HepG2 (cell line): Measurements from ENCODE around the gene RNPC3.

Experiments used
- MTF2 ChIP-seq: sonication (generic); formaldehyde crosslinking; IDR thresholded peaks from 2 replicates; pipeline ENCODE4 v1.5.0; 2020; ENCODE audit warnings: missing genetic modification reagents, borderline replicate concordance
- ZNF205 ChIP-seq: IDR thresholded peaks from 2 replicates; pipeline ENCODE4 v1.6.1; 2018; ENCODE audit warnings: missing biosample characterization, missing genetic modification reagents

DNA sequence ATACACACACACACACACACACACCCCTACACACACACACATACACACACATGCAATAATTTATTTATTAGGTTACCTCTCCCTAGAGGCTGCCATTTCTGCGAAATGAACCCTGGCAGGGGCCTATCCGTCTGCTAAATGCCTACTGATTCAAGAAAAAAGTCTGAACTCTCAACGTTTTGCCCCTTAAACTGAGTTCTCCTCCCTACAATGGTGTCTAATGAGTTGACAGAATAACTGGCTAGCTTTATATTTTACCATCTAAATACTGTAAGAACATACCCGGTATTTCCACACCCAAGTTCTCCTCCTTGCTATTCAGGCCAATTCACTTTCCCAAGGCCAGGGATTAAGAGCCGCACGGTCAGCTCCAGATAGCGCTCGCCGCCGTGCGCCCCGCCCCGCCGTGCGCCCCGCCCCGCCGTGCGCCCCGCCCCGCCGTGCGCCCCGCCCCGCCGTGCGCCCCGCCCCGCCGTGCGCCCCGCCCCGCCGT, 339 bp upstream of the RNPC3 start:
- no peak for TF ChIP-seq ZNF205 (CRISPR knock-in tag)
- no peak for TF ChIP-seq MTF2 (CRISPR knock-in tag)
